Gastrocnemius medialis (tissue), 4 donors: ENCODE measurements around the gene LRSAM1. TPM values are rescaled to one million over a fixed set of nuclear protein-coding genes. Genes with fewer than 3 reads are reported as not detected.
A peak's percentile ranks its signal among the peaks of the same experiment; 100 is the strongest.

Source experiments
- ATAC-seq, 2 donors: fragments of 150-250 bp; one replicate each; pipeline ENCODE4 v1.9.1; 2016
- DNase-seq, 2 donors: peaks; one replicate each; pipeline ENCODE4 v3.0.0-alpha.2; 2019
- H3K27ac ChIP-seq, 4 donors: fragments of 200-600 bp; sonication (generic); 1 replicate in 1 of 4; 2 replicates in 3 of 4; pipeline ENCODE4 v1.5.1; 2016 to 2018; ENCODE audit warnings: mild to moderate bottlenecking in 2 of 4, moderate library complexity in 1 of 4
- H3K27me3 ChIP-seq, 3 donors: fragments of 200-600 bp; sonication (generic) in 2 of 3; 1 replicate in 1 of 3; 2 replicates in 2 of 3; pipeline versions ENCODE4 v1.5.1 to v1.6.0; 2016 to 2019; ENCODE audit warnings: mild to moderate bottlenecking in 1 of 3, moderate library complexity in 1 of 3
- H3K36me3 ChIP-seq, 2 donors: fragments of 200-600 bp; sonication (generic) in 1 of 2; one replicate each; pipeline ENCODE4 v1.5.1; 2017 to 2018
- H3K4me1 ChIP-seq, 2 donors: fragments of 200-600 bp; sonication (generic) in 1 of 2; one replicate each; pipeline ENCODE4 v1.5.1; 2016 to 2017; ENCODE audit warnings: mild to moderate bottlenecking in 2 of 2
- H3K4me3 ChIP-seq, 4 donors: fragments of 200-600 bp; sonication (generic) in 3 of 4; 1 replicate in 1 of 4; 2 replicates in 3 of 4; pipeline ENCODE4 v1.5.1; 2016 to 2019; ENCODE audit warnings: mild to moderate bottlenecking in 2 of 4
- H3K9me3 ChIP-seq, 3 donors: fragments of 200-600 bp; sonication (generic) in 2 of 3; 1 replicate in 1 of 3; 2 replicates in 2 of 3; pipeline ENCODE4 v1.5.1; 2016 to 2019
- CTCF ChIP-seq, 5 experiments: fragments of 450-650 bp in 3 of 5; fragments of 200-600 bp in 2 of 5; sonication (generic) in 2 of 5; IDR thresholded peaks in 4 of 5; conservative IDR thresholded peaks in 1 of 5; 1 replicate in 4 of 5; 2 replicates in 1 of 5; pipeline ENCODE4 v1.5.1; 2016 to 2019; ENCODE audit warnings: antibody characterized with exemption in 5 of 5, mild to moderate bottlenecking in 3 of 5, moderate library complexity in 3 of 5
- POLR2A ChIP-seq, 2 donors: fragments of 450-650 bp; IDR thresholded peaks; one replicate each; pipeline ENCODE4 v1.6.1; 2017; ENCODE audit warnings: antibody characterized with exemption in 2 of 2, mild to moderate bottlenecking in 2 of 2, moderate library complexity in 2 of 2
- in situ Hi-C, 4 donors: fragments of 200-750 bp; cut with MboI; loops; one replicate each; pipeline versions ENCODE4 v1.15.0 to v1.8.0; 2017; ENCODE audit warnings: low sequenced_read_pairs in 4 of 4
- intact Hi-C: fragments of 100-400 bp; cut with DNase I; formaldehyde crosslinking; loops from one replicate; pipeline ENCODE4 v1.15.1; 2023; ENCODE audit warnings: low total_unique reads
- total RNA-seq, 4 donors: library from RNA; depleted of rRNA; stranded (reverse); fragments of >200 nt; gene quantifications; one replicate each; pipeline versions ENCODE4 v1.1.0 to v1.2.3, GENCODE V29; 2016

LRSAM1 gene
- total RNA-seq, 4 donors from 2014 or later, result 10.2 to 17.3 (median 16.1) TPM

- intact Hi-C loops, result no loop called here
- H3K27ac ChIP-seq, result peak overlapping the region; percentile 31 to 53 (median 42)
- TF ChIP-seq CTCF (IDR thresholded peaks at IDR 0.05 in 4 of 5, conservative IDR thresholded peaks at IDR 0.05 in 1 of 5), result no peak
- no peak for TF ChIP-seq POLR2A (IDR thresholded peaks at IDR 0.05)
- no peak overlapping the region for H3K4me3 ChIP-seq
- no peaks in the 10 kb centered on the region for H3K36me3 ChIP-seq
- H3K9me3 ChIP-seq, result no peaks in the 10 kb centered on the region
- H3K4me1 ChIP-seq, result peaks cover 20 to 31% of the 10 kb centered on the region in 2 donors
- no peak for DNase-seq
- peak in 1 of 2 donors; percentile 13 for ATAC-seq
- no peaks in the 10 kb centered on the region for H3K27me3 ChIP-seq
- in situ Hi-C loops, result no loop called here
Measured at GRCh38 chr9:127545196-127546124, 94.2 kb downstream of the LRSAM1 start.

DNA sequence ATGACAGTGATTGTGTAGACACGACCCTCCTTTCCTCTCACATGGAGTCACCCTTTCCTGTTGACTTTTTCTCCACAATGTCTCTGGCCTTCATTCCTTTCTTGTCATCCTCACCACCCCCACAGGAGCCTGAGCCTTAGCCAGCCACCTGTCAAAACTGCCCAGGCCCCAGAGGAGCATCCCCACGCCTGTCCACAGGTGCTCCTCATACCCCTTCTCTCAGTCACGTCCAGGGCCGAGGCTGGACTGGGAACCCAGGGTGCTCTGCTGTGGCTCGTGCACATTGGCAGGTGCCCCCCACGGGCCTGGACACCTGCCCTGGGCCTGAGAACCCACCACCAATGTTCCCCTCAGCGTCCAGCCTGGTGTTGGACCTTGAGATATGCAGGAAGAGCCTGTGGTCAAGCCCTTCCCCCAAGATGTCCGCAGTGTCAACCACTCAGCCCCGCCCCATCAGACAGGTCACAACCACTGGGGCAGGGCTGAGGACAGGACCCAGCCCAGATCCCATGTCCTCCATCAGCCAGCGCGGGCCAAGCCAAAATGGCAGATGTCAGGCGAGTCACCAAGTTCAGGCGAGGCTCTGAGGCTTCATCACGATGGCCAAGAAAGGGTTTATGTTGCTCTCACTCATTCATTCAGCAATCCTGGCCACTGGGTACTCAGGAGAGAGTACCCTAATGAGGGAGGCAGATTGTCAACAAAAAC lies 95.0 kb downstream of the LRSAM1 start:
- peaks cover 20 to 36% of the 10 kb centered on the region in 2 donors for H3K4me1 ChIP-seq

DNA sequence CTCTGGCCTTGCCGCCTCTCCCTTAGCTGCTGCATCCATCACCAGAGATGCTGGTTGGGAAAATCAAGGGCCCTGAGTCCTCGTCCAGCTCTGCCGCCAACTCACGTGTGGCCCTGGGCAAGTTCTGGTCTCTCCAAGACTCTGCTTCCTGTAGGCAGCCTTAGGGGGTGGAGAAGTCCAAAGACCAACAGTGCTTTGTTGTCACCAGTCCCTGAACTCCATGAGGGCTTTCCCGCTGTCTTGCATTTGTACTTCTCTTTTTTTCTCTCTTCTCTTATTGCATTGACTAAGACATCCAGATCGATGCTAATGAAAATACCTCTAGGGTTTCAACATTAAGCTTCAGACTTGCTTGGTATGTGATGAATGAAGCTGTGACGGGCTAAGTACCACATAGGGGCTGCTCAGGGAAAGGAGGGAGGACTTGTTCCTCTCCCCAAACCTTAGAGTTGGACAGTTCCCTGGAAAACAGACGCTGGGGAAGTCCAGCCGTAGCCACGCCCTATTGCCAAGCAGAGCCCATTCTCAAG lies 97.1 kb downstream of the LRSAM1 start:
- Histone ChIP-seq H3K9me3 (no peaks in the 10 kb centered on the region), H3K4me1 (peaks cover 10 to 19% of the 10 kb centered on the region in 2 donors), H3K27me3 (no peaks in the 10 kb centered on the region), H3K4me3 (no peak overlapping the region), H3K27ac (no peak overlapping the region), H3K36me3 (no peaks in the 10 kb centered on the region)
- no peak for ATAC-seq
- DNase-seq, result no peak
- intact Hi-C loops, result no loop called here
- TF ChIP-seq CTCF (IDR thresholded peaks at IDR 0.05 in 4 of 5, conservative IDR thresholded peaks at IDR 0.05 in 1 of 5) (no peak), POLR2A (IDR thresholded peaks at IDR 0.05) (no peak)
- in situ Hi-C loops, result no loop called here

More for the DNA sequence above, 95.0 kb downstream of the LRSAM1 start:
- DNase-seq, result no peak
- H3K27me3 ChIP-seq, result no peaks in the 10 kb centered on the region
- H3K27ac ChIP-seq, result peak overlapping the region in 3 of 4 donors; percentile 40 to 53 (median 43)
- in situ Hi-C loops (no loop called here), intact Hi-C loops (no loop called here)
- H3K4me3 ChIP-seq, result no peak overlapping the region
- ATAC-seq, result no peak
- TF ChIP-seq POLR2A (IDR thresholded peaks at IDR 0.05), result no peak
- no peak for TF ChIP-seq CTCF (IDR thresholded peaks at IDR 0.05 in 4 of 5, conservative IDR thresholded peaks at IDR 0.05 in 1 of 5)
- no peaks in the 10 kb centered on the region for H3K9me3 ChIP-seq
- H3K36me3 ChIP-seq, result no peaks in the 10 kb centered on the region

- peaks cover 10 to 19% of the 10 kb centered on the region in 2 donors for H3K4me1 ChIP-seq
- no peaks in the 10 kb centered on the region for H3K9me3 ChIP-seq
- DNase-seq, result no peak
- TF ChIP-seq POLR2A (IDR thresholded peaks at IDR 0.05) (no peak), CTCF (IDR thresholded peaks at IDR 0.05 in 4 of 5, conservative IDR thresholded peaks at IDR 0.05 in 1 of 5) (no peak)
- ATAC-seq, result no peak
- no peaks in the 10 kb centered on the region for H3K27me3 ChIP-seq
- intact Hi-C loops (no loop called here), in situ Hi-C loops (no loop called here)
- no peak overlapping the region for H3K4me3 ChIP-seq
- no peak overlapping the region for H3K27ac ChIP-seq
- H3K36me3 ChIP-seq, result no peaks in the 10 kb centered on the region
Measured at GRCh38 chr9:127549218-127549617, 97.9 kb downstream of the LRSAM1 start.
